NCI-H2227 (cell line): ENCODE data around the gene OR6B1.
"Not testable (repeated sequence)": the region's sequence is repeated elsewhere in the genome, so short reads cannot be mapped to it uniquely, and the experiment has no call there.

Experiments used
- DNase-seq: peaks from one replicate; lab custom pipeline; 2025; ENCODE audit not compliant: unreplicated experiment; lab: John Stamatoyannopoulos, UW

Gene OR6B1

DNA sequence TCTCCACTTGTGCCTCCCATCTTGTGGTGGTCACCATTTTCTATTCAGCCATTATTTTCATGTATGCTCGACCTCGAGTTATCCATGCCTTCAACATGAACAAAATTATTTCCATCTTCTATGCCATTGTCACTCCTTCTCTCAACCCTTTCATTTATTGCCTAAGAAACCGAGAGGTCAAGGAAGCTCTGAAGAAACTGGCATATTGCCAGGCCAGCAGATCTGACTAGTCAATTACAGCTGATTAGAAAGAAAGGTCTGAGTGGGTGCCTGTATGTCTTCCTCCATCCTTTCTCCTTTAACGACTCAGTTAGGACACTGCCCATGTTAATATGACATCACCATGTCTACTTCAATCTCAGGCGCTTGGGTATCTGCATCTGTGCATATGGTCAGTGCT, 4.6 kb downstream of the OR6B1 start:
- DNase-seq, result no peak

DNA sequence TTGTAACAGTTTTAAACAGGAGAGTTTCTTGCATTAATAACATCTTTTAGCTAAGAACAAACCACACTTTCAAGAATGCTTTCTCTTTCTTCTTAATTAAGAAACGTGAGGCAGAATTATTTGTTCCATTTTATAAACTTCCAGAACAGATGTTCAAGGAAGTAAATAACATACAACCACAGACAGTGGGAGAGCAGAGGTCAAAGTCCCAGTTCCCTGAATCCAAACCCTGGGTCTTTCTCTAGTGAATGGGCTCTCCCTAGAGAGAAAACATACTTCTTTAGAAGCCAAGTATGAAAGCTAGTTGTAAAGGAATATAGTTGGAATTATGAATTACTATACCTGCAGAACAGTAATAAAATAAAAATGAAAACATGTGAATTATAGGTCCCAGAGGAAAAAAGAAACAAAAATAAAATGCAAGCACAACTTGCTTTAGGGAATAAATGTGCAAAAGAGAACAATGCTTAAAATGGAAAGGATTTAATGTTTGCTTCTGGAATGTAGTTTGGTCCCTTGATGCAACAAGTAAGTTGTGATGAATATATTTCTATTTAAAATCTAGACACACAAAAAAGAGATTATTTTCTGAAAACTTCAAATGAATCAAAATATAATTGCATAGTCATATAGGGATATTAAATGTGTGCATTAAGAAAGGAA, 6.0 kb downstream of the OR6B1 start:
- DNase-seq, result no peak

GRCh38 chr7:144006692-144007042, 6.5 kb downstream of the OR6B1 start:
- DNase-seq, result no peak

- DNase-seq, result no peak
Observed at GRCh38 chr7:144009361-144009760, 9.2 kb downstream of the OR6B1 start.

GRCh38 chr7:144010061-144010460, 9.9 kb downstream of the OR6B1 start:
- not testable (repeated sequence) for DNase-seq

DNA sequence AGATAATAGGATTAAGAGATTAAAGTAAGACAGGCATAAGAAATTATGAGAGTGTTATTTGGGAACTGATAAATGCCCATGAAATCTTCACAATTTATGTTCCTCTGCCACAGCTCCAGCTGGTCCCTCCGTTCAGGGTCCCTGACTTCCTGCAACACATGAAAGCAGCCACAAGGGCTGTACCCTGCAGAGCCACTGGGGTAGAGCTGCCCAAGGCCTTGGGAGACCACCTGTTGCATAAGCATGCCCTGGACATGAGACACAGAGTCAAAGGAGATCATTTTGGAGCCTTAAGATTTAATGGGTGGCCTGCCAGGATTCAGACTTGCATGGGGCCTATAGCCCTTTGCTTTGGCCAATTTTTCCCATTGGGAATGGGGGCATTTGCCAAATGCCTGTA, 10.7 kb downstream of the OR6B1 start:
- not testable (repeated sequence) for DNase-seq

- DNase-seq, result no peak
Observed at GRCh38 chr7:144011458-144012230, 11.5 kb downstream of the OR6B1 start.

GRCh38 chr7:144018065-144018464, 17.9 kb downstream of the OR6B1 start:
- DNase-seq, result no peak

GRCh38 chr7:144019457-144019856, 19.3 kb downstream of the OR6B1 start:
- DNase-seq, result no peak

DNA sequence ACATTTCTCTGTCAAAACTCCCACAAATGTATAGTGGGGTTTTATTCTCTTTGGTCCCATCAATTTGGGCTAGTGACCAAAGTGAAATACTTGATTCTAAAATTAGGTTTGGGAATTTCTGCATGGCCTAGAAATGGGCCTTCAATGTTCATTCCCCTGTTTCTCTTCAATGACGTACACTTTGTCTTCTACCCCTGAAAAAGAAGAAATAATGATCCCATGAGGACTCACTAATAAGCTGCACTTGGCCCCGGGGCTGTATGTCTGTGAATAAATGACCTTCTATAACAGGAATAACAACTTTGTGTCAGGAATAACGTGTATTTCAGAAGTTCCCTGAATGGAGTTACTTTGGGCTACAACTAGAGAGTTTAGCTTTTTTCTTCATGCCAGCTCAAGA, 20.2 kb downstream of the OR6B1 start:
- DNase-seq, result no peak

- DNase-seq, result no peak
Observed at GRCh38 chr7:144022169-144022568, 22.0 kb downstream of the OR6B1 start.

GRCh38 chr7:144023171-144023827, 23.2 kb downstream of the OR6B1 start:
- DNase-seq, result no peak

- DNase-seq, result no peak
Observed at GRCh38 chr7:144024213-144024612, 24.1 kb downstream of the OR6B1 start.

DNA sequence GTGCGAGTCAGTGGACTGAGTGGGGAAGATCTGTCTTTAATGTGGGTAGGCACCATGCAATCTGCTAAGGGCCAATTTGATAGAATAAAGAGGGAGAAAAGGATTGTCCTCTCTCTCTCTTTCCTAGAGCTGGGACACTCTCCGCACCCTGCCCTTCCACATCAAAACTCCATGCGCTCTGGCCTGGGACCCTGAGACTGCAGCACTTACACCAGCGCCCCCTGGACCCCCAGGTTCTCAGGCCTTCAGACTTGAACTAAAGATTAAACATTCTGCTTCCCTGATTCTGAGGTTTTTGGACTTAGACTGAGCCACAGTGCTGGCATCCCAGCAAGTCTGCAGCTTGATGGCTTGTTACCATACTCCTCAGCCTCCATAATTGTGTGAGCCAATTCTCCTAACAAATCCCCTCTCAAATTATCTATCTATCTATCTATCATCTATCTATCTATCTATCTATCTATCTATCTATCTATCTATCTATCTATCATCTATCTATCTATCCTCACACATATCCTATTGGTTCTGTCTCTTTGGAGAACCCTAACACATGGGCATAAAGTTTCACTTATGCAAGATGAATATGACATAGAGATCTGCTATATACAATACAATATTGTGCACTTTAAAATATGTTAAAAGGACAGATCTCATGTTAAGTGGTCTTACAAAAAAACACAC, 26.2 kb downstream of the OR6B1 start:
- DNase-seq, result no peak

- DNase-seq, result no peak
Observed at GRCh38 chr7:144027070-144027469, 26.9 kb downstream of the OR6B1 start.

DNA sequence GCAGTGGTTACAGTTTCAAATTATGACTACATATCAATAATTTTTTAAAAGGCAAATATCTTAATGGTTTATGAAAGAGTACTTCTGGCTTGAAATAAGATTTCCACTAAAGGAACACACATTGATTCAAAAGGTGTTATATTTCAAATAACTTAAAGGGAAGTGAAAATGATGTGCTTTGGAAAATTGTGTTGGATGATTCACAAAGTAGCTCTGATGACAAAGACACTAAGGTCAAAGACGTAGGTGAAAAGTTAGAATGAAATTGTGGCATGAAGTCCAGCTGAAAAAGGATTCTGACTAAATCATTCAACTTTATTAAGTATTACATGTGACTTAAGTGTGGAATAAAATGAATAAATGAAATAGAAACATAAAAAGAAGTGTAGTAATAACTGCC, 27.9 kb downstream of the OR6B1 start:
- DNase-seq, result no peak

DNA sequence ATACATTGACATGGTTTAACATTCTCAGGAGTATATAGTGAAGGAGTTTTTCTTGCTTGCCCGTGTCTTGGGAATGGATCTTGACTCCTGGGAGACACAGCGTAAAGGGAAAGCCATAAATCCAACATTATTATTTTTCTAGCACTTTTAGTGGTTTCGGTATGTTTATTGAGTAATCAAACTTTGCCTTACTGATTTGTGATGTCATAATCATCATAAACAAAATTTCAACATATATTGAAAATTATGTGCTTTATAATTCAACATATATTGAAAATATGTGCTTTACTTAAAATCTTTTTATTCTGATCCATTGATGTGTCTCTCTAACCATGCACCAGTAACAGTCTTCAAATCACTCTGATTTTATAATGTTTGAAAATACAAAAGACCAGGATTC, 28.4 kb downstream of the OR6B1 start:
- no peak for DNase-seq

- no peak for DNase-seq
Observed at GRCh38 chr7:144032516-144032915, 32.4 kb downstream of the OR6B1 start.

DNA sequence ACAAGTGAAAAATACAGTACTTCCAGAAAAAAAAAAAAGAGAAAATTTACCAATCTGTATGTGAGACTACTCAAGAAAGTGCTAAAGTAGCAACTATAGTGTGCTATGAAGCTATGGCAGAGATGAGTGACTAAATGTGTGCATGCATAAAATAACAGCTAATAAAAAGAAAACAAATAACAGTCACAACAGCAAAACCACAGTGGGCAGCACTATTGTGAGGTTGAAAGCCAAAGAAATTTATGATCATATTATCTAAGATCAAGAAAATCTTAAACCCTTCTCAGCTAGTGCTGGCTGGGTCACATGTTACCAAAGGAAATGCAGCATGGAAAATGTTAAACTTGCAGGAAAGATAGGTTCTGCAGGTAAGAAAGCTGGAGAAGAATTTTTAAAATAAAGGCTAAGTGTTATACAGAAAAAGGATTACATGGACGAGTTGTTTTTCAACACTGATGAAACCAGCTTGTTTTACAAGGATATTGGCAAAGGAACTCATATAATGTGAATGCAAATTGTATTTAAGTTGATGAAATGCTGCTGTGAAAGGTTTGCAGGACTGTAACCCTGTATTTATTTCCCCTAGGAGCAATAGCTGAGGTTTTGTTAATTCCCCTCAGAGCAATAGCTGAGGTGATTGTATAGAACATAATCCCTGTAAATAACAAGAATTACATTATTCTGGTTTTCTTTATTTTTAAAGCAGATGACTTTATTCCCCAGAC, 33.0 kb downstream of the OR6B1 start:
- no peak for DNase-seq

- DNase-seq, result no peak
Observed at GRCh38 chr7:144035385-144035784, 35.3 kb downstream of the OR6B1 start.

GRCh38 chr7:144036302-144036885, 36.3 kb downstream of the OR6B1 start:
- no peak for DNase-seq
